Measurements from ENCODE around the gene LRRC4B. TPM values are rescaled to one million over a fixed set of nuclear protein-coding genes. Genes with fewer than 3 reads are reported as not detected.

Gene LRRC4B
- total RNA-seq, 2 donors from 2014 or later, result 0.26 to 10.5 TPM

DNA sequence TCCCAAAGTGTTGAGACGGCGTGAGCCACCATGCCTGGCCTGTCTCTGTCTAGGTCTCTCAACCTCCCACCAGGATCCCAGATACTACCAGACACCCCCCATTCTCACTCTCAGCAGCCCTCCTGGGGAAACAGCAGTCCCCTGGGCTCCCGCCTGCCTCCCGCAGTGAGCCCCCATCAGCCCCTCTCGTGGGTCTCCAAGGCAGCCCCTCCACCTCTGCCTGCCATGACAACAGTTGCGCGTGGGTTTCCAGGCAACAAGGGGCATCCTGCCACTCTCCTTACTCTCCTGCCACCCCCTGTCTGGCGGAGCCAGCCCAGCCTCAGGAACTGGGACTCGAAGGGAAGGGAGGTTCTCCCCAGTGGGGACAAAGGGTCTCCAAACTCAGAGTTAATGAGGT is 5.2 kb downstream of the LRRC4B start:
- TF ChIP-seq POLR2A (IDR thresholded peaks at IDR 0.05), result no peak
- TF ChIP-seq, protein P1, sequence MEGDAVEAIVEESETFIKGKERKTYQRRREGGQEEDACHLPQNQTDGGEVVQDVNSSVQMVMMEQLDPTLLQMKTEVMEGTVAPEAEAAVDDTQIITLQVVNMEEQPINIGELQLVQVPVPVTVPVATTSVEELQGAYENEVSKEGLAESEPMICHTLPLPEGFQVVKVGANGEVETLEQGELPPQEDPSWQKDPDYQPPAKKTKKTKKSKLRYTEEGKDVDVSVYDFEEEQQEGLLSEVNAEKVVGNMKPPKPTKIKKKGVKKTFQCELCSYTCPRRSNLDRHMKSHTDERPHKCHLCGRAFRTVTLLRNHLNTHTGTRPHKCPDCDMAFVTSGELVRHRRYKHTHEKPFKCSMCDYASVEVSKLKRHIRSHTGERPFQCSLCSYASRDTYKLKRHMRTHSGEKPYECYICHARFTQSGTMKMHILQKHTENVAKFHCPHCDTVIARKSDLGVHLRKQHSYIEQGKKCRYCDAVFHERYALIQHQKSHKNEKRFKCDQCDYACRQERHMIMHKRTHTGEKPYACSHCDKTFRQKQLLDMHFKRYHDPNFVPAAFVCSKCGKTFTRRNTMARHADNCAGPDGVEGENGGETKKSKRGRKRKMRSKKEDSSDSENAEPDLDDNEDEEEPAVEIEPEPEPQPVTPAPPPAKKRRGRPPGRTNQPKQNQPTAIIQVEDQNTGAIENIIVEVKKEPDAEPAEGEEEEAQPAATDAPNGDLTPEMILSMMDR (IDR thresholded peaks at IDR 0.05), result no peak
- Histone ChIP-seq H3K27ac (no peak overlapping the region), H3K27me3 (peaks cover 0 to 24% of the 10 kb centered on the region in 2 donors), H3K9me3 (no peaks in the 10 kb centered on the region), H3K4me3 (no peak overlapping the region), H3K36me3 (replicated peaks in 1 of 2; ENCODE audit: insufficient read depth in 1 of 2, low read depth in 2 of 2) (no peaks in the 10 kb centered on the region), H3K4me1 (no peaks in the 10 kb centered on the region)
- intact Hi-C loops (cut with DNase I), result no loop called here
- WGBS, 2 donors, result 48 to 51% methylated on average over 3 to 6 of the region's 9 CpGs
- DNase-seq (no peak), ATAC-seq (no peak)

DNA sequence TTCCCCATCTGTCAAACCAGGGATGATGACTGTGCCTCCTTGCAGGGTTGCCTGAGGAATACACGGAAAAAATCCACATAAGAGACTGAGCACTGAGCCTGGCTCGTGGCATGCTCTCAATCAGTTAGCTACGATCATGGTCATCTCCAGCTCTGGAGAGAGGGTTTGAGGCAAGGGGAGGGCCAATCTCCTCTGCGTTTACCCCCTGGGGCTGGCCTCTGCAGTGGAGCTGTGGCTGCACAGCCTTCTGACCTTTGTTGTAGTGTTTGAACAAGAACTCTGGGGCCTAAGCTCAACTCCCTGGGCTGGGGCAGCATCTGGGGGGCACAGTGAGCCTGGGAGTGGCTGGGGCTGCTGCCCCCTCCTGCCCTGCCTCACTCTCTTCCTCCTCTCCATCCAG is 5.9 kb downstream of the LRRC4B start:
- Histone ChIP-seq H3K9me3 (no peaks in the 10 kb centered on the region), H3K36me3 (replicated peaks in 1 of 2; ENCODE audit: insufficient read depth in 1 of 2, low read depth in 2 of 2) (no peaks in the 10 kb centered on the region), H3K27me3 (peaks cover 0 to 25% of the 10 kb centered on the region in 2 donors), H3K27ac (no peak overlapping the region), H3K4me3 (no peak overlapping the region), H3K4me1 (no peaks in the 10 kb centered on the region)
- no peak for TF ChIP-seq POLR2A (IDR thresholded peaks at IDR 0.05)
- TF ChIP-seq, protein P1 (IDR thresholded peaks at IDR 0.05), result no peak
- 23% methylated on average over 4 of the region's 4 CpGs; no CpG with 5 or more reads in 1 of the 2 donors for WGBS, 2 donors
- no peak for ATAC-seq
- intact Hi-C loops (cut with DNase I), result no loop called here
- no peak for DNase-seq

DNA sequence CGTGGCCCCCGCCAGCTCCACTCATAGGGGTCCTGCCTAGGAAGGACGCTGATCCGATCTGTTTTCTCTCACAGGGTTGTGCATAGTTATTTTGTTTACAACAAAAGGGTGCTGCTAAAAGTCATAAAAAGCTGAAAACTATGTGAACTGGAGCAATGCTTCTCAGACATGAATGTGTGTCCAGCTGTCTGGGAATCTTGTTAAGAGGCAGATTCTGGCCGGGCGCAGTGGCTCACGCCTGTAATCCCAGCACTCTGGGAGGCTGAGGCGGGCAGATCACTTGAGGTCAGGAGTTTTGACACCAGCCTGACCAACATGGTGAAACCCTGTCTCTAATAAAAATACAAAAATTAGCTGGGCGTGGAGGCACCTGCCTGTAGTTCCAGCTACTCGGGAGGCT is 8.6 kb downstream of the LRRC4B start:
- Histone ChIP-seq H3K9me3 (no peaks in the 10 kb centered on the region), H3K27ac (no peak overlapping the region), H3K27me3 (peaks cover 0 to 25% of the 10 kb centered on the region in 2 donors), H3K4me3 (no peak overlapping the region), H3K36me3 (replicated peaks in 1 of 2; ENCODE audit: insufficient read depth in 1 of 2, low read depth in 2 of 2) (no peaks in the 10 kb centered on the region), H3K4me1 (peaks cover 8% of the 10 kb centered on the region)
- WGBS, 2 donors, result 46% methylated on average over 10 of the region's 10 CpGs
- TF ChIP-seq POLR2A (IDR thresholded peaks at IDR 0.05), result no peak
- TF ChIP-seq, protein P1 (IDR thresholded peaks at IDR 0.05), result no peak
- intact Hi-C loops (cut with DNase I), result no loop called here
- DNase-seq, result no peak
- no peak for ATAC-seq

DNA sequence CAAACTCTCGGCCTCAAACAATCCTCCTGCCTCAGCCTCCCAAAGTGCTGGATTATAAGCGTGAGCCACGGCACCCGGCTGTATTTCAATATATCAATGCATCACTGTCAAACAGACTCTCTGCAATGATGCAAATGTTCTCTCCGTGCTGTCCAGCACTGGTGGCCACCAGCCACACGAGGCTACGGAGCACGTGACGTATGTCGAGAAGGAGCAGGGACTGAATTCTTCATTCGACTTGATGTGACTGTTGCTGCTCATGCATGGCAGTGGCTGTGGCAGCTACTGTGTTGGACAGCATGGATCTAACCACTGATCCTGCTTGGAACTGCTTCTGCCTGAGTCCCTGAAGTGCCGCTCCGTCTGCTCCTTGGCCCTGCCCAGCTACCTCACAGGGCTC is 9.8 kb downstream of the LRRC4B start:
- peaks cover 0 to 25% of the 10 kb centered on the region in 2 donors for H3K27me3 ChIP-seq
- H3K9me3 ChIP-seq, result no peaks in the 10 kb centered on the region
- no peak for DNase-seq
- no peaks in the 10 kb centered on the region for H3K36me3 ChIP-seq (replicated peaks in 1 of 2; ENCODE audit: insufficient read depth in 1 of 2, low read depth in 2 of 2)
- H3K27ac ChIP-seq, result no peak overlapping the region
- peaks cover 8% of the 10 kb centered on the region for H3K4me1 ChIP-seq
- no peak overlapping the region for H3K4me3 ChIP-seq
- no peak for ATAC-seq
- WGBS, 2 donors, result 74 to 86% methylated on average over 13 of the region's 13 CpGs
- intact Hi-C loops (cut with DNase I), result no loop called here
- TF ChIP-seq, protein P1 (IDR thresholded peaks at IDR 0.05), result no peak
- TF ChIP-seq POLR2A (IDR thresholded peaks at IDR 0.05), result no peak

DNA sequence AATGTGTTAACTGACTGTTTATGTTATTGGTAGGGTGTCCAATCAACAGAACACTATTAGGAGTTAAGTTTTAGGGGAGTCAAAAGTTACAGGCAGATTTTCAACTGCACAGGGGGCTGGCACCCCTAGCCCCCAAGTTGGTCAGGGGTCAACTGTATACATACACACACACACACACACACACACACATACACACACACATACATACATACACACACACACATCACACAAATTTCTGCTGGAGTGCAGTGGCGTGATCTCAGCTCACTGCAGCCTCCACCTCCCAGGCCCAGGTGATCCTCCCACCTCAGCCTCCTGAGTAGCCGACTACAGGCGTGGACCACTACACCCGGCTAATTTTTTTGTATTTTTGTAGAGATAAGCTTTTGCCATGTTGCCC is 10.2 kb downstream of the LRRC4B start:
- DNase-seq, result no peak
- H3K36me3 ChIP-seq (replicated peaks in 1 of 2; ENCODE audit: insufficient read depth in 1 of 2, low read depth in 2 of 2), result no peaks in the 10 kb centered on the region
- WGBS, 2 donors, result 79 to 85% methylated on average over 4 of the region's 4 CpGs
- no peak overlapping the region for H3K4me3 ChIP-seq
- peaks cover 8% of the 10 kb centered on the region for H3K4me1 ChIP-seq
- no peak overlapping the region for H3K27ac ChIP-seq
- H3K27me3 ChIP-seq, result peaks cover 0 to 22% of the 10 kb centered on the region in 2 donors
- ATAC-seq, result no peak
- no peaks in the 10 kb centered on the region for H3K9me3 ChIP-seq
- TF ChIP-seq, protein P1 (IDR thresholded peaks at IDR 0.05), result no peak
- TF ChIP-seq POLR2A (IDR thresholded peaks at IDR 0.05), result no peak
- intact Hi-C loops (cut with DNase I), result no loop called here
